Motor neuron (in vitro differentiated cells): ENCODE measurements around the gene CNDP1. TPM values are rescaled to one million over a fixed set of nuclear protein-coding genes. Genes with fewer than 3 reads are reported as not detected.
"Not testable (repeated sequence)": the region's sequence is repeated elsewhere in the genome, so short reads cannot be mapped to it uniquely, and the experiment has no call there.

ENCODE experiments used
- ATAC-seq, 8 experiments: fragments of 200-7000 bp; cut with Tn5 transposase; replicated peaks in 6 of 8; 2 replicates each; pipeline ENCODE4 v1.8.0; 2021; ENCODE audit warnings: mild to moderate bottlenecking in 8 of 8, moderate library complexity in 8 of 8
- H3K27ac ChIP-seq, 2 donors: fragments of 250-450 bp; sonication (Bioruptor Pico); 2 replicates each; pipeline ENCODE4 v1.9.0; 2021; ENCODE audit warnings: antibody characterized with exemption in 2 of 2, mild to moderate bottlenecking in 2 of 2, moderate library complexity in 1 of 2
- H3K4me1 ChIP-seq, 2 donors: fragments of 250-450 bp; sonication (Bioruptor Pico); replicated peaks in 1 of 2; 2 replicates each; pipeline ENCODE4 v1.6.1; 2021; ENCODE audit warnings: antibody characterized with exemption in 2 of 2, mild to moderate bottlenecking in 2 of 2, moderate library complexity in 1 of 2
- H3K4me3 ChIP-seq, 5 donors: fragments of 250-450 bp; sonication (Bioruptor Pico); 2 replicates each; pipeline ENCODE4 v1.9.0; 2021; ENCODE audit warnings: antibody characterized with exemption in 5 of 5, mild to moderate bottlenecking in 5 of 5, moderate library complexity in 4 of 5
- WGBS, 10 experiments: fragments of 450-650 bp; shearing (Covaris generic); methylation state at CpG; one replicate each; pipeline ENCODE4 v1.0.0; 2022; 5-methylcytosine and 5-hydroxymethylcytosine counted together
- in situ Hi-C, 9 experiments: fragments of 400-800 bp; cut with MboI; loops; one replicate each; pipeline ENCODE4 v1.15.0; 2021; ENCODE audit warnings: low sequenced_read_pairs in 9 of 9, low pct_unique_long_range_greater_than_20kb in 2 of 9; ENCODE audit not compliant: unreplicated experiment in 9 of 9
- total RNA-seq, 8 experiments: library from RNA; unstranded; fragments of 300-600 nt; gene quantifications; 2 replicates each; pipeline versions ENCODE4 v1.2.3 to v1.2.4, GENCODE V29; 2022

Gene CNDP1
- total RNA-seq, 8 experiments from 2014 or later: 0.08 to 0.57 (median 0.20) TPM; not detected in 1

DNA sequence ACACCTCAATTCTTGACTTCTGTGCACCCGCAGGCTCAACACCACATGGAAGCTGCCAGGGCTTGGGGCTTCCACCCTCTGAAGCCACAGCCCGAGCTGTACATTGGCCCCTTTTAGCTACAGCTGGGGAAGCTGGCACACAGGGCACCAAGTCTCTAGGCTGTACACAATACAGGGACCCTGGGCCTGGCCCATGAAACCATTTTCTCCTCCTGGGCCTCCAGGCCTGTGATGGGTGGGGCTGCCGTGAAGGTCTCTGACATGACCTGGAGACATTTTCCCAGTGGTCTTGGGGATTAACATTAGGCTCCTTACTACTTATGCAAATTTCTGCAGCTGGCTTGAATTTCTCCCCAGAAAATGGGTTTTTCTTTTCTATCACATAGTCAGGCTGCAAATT is 31.7 kb downstream of the CNDP1 start:
- not testable (repeated sequence) for H3K4me1 ChIP-seq, H3K27ac ChIP-seq, ATAC-seq, H3K4me3 ChIP-seq
- 40 to 100% (median 67%) methylated on average over 1 to 2 of the region's 3 CpGs; no CpG with 5 or more reads in 5 of the 10 experiments for WGBS, 10 experiments
- in situ Hi-C loops: loop anchor here in 1 of 9 experiments (25.0 kb wide), 1 partner anchor 379 kb away; no protein-coding TSS in a partner anchor

DNA sequence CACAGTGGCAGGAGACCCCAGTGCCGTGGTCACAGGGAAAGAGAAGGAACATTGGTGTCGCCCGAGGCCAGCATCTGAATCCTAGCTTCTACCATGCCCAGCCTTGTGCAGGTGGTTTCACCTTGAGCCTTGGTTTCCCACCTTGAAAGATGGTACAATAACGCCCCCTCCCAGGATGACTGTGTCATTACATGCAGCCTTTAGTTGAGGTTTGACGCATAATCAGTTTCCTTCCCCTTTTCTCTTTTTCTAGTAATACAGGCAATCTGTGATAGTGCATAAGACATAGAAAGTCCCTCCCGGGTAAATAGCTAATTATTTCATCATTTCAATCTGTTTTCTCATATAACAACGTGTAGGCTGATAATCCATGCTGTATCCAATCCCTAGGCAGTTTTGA is 33.5 kb downstream of the CNDP1 start:
- H3K27ac ChIP-seq: no peak overlapping the region
- no peak overlapping the region for H3K4me3 ChIP-seq
- 0 to 90% (median 36%) methylated on average over 1 to 6 of the region's 7 CpGs; no CpG with 5 or more reads in 1 of the 10 experiments for WGBS, 10 experiments
- no peak for ATAC-seq
- in situ Hi-C loops: loop anchor here in 1 of 9 experiments (25.0 kb wide), 1 partner anchor 381 kb away; no protein-coding TSS in a partner anchor
- no peaks in the 10 kb centered on the region for H3K4me1 ChIP-seq

DNA sequence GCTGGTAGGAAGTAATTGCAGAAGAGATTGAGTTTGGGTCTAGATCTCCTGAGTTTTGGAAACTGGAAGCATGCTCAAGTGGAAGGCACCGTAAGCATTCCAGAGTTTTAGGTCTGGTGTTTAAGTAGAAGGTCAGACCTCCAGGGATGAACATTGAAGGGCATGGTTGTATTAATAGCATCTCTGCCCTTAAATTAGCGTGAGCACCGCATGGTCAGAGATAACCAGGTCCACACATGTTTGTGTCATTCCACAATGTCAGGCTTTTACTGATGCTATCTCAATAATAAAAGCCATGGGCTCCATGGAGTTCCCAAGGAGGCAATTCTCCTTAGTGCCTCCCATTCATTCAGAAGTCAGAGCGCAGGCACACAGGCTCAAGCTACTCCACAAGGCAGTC is 35.1 kb downstream of the CNDP1 start:
- H3K27ac ChIP-seq: no peak overlapping the region
- no peak for ATAC-seq
- H3K4me3 ChIP-seq: no peak overlapping the region
- in situ Hi-C loops: loop anchor here in 1 of 9 experiments (25.0 kb wide), 1 partner anchor 382 kb away; no protein-coding TSS in a partner anchor
- WGBS, 10 experiments: 50 to 100% (median 83%) methylated on average over 1 to 4 of the region's 4 CpGs; no CpG with 5 or more reads in 1 of the 10 experiments
- peaks cover 0 to 6% of the 10 kb centered on the region in 2 donors for H3K4me1 ChIP-seq

DNA sequence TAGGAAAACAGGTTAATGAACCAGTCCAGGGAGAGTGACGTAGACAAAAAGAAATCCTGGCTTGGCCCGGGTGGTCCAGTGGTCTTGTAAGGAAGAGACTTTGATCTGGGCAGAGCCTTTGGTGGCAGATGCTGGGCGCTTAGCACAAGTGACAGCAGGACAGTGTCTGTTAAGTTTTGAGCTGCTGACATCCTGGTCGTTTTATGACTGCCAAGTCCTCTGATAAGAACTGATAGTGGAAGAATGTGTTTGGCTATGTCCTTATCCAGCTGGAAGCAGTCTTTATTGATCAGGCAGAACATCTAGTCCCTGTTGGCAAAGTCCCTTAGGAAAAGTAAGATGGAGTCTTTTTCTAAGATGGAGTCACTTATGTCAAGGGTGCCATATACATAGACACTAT is 36.0 kb downstream of the CNDP1 start:
- in situ Hi-C loops: loop anchor here in 1 of 9 experiments (25.0 kb wide), 1 partner anchor 383 kb away; no protein-coding TSS in a partner anchor

DNA sequence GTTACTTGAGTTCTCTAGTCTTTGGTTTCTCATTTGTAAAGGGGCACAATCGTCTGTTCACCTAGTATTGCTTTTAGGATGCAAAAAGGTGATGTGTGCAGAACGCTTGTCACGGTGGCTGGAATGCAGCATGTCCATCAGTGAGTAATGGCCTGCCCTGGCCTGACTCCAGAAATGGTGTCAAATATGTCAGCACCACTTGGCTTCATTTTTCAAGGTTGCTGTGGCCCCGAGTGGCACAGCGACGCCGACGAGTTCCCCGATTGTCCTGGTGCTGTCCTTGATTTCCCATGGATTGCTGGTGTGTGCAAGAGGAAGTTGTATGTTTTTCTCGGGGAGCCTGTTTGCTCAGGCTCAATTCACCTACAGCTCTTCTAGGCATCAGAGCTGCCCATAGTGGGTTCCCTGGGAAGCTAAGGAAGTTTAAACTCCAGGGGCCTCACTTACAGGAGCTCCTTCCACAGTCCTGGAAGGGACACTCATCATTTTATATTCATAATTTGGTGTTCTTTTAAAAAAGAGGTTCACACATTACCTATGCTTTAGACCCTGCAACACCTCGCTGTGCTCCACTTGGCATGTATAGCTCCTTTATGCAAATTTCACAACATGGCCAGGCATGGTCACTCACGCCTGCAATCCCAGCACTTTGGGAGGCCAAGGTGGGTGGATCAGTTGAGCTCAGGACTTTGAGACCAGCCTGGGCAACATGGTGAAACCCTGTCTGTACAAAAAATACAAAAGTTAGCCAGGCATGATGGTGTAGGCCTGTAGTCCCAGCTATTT is 37.8 kb downstream of the CNDP1 start:
- ATAC-seq: no peak
- in situ Hi-C loops: loop anchor here in 1 of 9 experiments (25.0 kb wide), 1 partner anchor 385 kb away; no protein-coding TSS in a partner anchor

More for the DNA sequence above, 36.0 kb downstream of the CNDP1 start:
- no peak overlapping the region for H3K27ac ChIP-seq
- peaks cover 0 to 7% of the 10 kb centered on the region in 2 donors for H3K4me1 ChIP-seq
- WGBS, 10 experiments: 24 to 94% (median 72%) methylated on average over 1 to 4 of the region's 4 CpGs
- no peak overlapping the region for H3K4me3 ChIP-seq
- ATAC-seq: no peak

DNA sequence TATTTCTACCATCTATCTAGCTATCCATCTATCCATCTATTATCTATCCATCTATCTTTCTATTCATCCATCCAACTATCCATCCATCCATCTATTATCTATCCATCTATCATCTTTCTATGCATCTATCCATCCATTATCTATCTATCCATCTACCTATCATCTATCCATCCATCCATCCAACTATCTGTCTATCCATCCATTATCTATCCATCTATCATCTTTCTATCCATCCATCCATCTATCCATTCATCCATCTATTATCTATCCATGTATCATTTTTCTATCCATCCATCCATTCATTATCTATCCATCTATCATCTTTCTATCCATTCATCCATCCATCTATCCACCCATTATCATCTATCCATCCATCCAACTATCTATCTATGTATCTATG is 38.8 kb downstream of the CNDP1 start:
- in situ Hi-C loops: loop anchor here in 1 of 9 experiments (25.0 kb wide), 1 partner anchor 386 kb away; no protein-coding TSS in a partner anchor
- peaks cover 0 to 7% of the 10 kb centered on the region in 2 donors for H3K4me1 ChIP-seq
- no peak for ATAC-seq

More for the DNA sequence above, 37.8 kb downstream of the CNDP1 start:
- Histone ChIP-seq H3K27ac (no peak overlapping the region), H3K4me3 (no peak overlapping the region), H3K4me1 (peaks cover 0 to 7% of the 10 kb centered on the region in 2 donors)
- 53 to 93% (median 70%) methylated on average over 2 to 12 of the region's 12 CpGs; no CpG with 5 or more reads in 2 of the 10 experiments for WGBS, 10 experiments

DNA sequence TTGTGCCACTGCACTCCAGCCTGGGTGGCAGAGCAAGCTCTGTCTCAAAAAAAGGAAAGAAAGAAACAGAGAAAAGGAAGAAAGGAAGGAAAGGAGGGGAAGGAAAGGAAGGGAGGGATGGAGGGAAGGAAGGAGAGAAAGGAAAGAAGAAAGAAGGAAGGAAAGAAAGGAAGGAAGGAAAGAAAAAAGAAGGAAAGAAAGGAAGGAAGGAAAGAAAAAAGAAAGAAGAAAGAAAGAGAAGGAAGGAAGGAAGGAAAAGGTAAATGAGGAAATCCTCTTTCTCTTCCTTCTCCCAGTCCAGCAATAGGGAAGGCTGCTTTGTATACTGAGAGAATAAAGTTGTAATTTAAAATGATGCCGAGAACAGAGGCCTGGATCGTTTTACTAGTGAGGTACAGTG is 40.6 kb downstream of the CNDP1 start:
- Histone ChIP-seq H3K27ac (no peak overlapping the region), H3K4me1 (peaks cover 0 to 7% of the 10 kb centered on the region in 2 donors), H3K4me3 (no peak overlapping the region)
- no peak for ATAC-seq
- 0 to 100% (median 60%) methylated on average over 1 to 2 of the region's 2 CpGs for WGBS, 10 experiments
- in situ Hi-C loops: loop anchor here in 1 of 9 experiments (25.0 kb wide), 1 partner anchor 388 kb away; no protein-coding TSS in a partner anchor

More for the DNA sequence above, 38.8 kb downstream of the CNDP1 start:
- H3K27ac ChIP-seq: no peak overlapping the region
- H3K4me3 ChIP-seq: no peak overlapping the region

DNA sequence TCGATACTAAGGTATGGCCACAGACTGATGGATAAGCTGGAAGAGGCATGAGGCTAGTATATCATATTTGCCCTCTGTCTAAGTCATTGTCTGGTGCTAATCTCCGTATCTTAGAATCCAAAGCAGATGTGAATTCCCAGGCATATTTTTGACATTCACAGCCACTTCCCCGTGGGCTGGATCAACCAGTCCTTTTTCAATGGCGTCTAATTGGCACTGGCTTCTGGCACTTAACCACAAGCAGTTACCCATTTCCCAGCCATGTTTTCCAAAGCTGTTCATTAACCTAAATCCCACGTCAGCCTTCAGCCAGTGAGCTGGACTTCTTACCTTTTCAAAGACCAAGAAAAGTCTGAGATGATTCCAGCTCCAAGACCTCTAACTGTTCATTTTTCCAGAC is 42.7 kb downstream of the CNDP1 start:
- ATAC-seq: no peak
- peaks cover 0 to 7% of the 10 kb centered on the region in 2 donors for H3K4me1 ChIP-seq
- no peak overlapping the region for H3K27ac ChIP-seq
- no peak overlapping the region for H3K4me3 ChIP-seq
- in situ Hi-C loops: no loop called here
- 6 to 84% (median 77%) methylated on average over 1 to 4 of the region's 5 CpGs; no CpG with 5 or more reads in 3 of the 10 experiments for WGBS, 10 experiments

DNA sequence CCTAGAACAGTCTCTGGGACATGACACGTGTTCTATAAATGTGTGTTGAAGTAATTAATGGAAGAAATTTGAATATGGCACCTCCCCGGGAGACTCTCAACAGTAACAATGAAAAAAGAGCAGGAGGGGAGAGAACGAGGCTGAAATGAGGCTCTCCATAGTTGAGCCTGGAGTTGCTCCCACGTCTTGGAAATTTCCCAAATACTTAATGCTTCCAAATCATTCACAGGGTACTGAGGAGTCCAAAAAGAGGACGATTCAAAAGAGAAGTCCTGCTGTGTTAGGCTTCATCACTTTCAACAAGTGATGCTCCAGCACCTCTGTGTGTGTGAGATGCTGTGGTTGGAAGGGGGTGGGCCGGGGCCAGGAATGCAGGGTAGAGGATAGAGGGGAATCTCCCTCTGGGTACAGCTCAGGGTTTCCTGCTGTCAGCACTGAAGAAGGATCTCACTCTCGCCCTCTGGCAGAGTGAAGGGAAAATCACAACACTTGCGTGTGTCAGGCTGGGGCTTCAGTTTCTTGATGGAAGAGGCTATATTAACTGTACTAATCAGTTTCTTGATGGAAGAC is 45.3 kb downstream of the CNDP1 start:
- in situ Hi-C loops: no loop called here
- H3K27ac ChIP-seq: no peak overlapping the region
- no peaks in the 10 kb centered on the region for H3K4me1 ChIP-seq
- no peak for ATAC-seq
- H3K4me3 ChIP-seq: no peak overlapping the region
- WGBS, 10 experiments: 0 to 60% (median 45%) methylated on average over 1 to 5 of the region's 8 CpGs; no CpG with 5 or more reads in 3 of the 10 experiments

DNA sequence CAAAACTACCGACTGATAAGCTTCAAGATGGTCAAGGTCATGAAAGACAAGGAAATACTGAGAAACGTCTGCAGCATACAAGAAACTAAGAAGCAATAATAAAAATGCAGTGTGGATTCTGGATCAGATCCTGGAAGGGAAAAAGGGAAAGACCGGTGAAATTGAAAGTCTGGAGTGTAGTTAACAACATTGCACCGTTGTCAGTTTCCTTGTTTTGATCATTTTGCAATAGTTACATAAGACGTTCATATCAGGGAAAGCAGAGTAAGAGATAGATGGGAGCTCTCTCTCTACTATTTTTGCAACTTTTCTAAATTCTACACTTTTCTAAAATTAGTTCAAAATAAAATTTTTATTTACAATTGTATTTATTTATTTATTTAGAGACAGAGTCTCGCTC is 48.3 kb downstream of the CNDP1 start:
- Histone ChIP-seq H3K4me1 (no peaks in the 10 kb centered on the region), H3K4me3 (no peak overlapping the region), H3K27ac (no peak overlapping the region)
- ATAC-seq: no peak
- 44 to 100% (median 80%) methylated on average over 1 to 6 of the region's 6 CpGs for WGBS, 10 experiments
- in situ Hi-C loops: no loop called here

DNA sequence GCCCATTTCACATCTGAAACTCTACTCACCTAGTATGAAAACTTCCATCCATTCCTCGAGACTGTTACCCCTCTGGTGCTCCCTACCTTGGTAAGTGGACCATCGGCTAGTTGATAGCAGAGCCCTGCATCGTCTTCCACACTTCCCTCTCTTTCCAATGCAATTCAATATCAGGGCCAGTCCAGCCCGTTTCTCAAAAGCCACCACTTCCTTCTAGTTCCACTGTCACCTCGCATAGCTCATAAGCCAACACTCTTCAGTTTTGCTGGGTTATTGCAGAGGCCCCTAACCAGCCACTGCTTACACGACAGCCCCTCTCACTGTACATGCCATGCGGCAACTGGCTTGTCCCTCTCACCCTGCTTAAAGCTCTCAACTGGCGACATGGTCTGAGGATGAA is 53.1 kb downstream of the CNDP1 start:
- in situ Hi-C loops: no loop called here
- Histone ChIP-seq H3K4me1 (no peaks in the 10 kb centered on the region), H3K4me3 (no peak overlapping the region), H3K27ac (no peak overlapping the region)
- no peak for ATAC-seq
- 67 to 100% (median 81%) methylated on average over 2 to 8 of the region's 8 CpGs; no CpG with 5 or more reads in 3 of the 10 experiments for WGBS, 10 experiments

DNA sequence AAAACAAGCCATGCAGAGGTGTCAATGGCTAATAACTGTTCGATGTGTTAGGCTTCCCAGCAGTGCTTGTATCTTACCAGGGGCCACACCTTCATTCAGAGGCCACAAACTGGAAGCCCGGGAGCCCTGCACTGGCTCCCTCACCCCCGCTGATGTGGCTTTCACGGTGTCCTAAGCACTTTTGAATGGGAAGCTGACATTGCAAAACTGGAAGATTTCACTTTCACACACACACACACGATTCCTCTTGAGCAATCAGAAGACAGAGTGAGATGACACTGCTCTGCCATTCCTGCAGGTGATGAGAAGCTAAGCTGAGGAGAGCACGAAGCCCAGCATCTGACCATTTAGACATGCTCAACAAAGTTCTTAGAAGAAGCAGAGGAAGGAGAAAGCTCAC is 54.7 kb downstream of the CNDP1 start:
- WGBS, 10 experiments: 40 to 100% (median 67%) methylated on average over 1 to 5 of the region's 6 CpGs; no CpG with 5 or more reads in 1 of the 10 experiments
- H3K4me3 ChIP-seq: no peak overlapping the region
- H3K4me1 ChIP-seq: no peaks in the 10 kb centered on the region
- no peak overlapping the region for H3K27ac ChIP-seq
- in situ Hi-C loops: no loop called here
- ATAC-seq: no peak

DNA sequence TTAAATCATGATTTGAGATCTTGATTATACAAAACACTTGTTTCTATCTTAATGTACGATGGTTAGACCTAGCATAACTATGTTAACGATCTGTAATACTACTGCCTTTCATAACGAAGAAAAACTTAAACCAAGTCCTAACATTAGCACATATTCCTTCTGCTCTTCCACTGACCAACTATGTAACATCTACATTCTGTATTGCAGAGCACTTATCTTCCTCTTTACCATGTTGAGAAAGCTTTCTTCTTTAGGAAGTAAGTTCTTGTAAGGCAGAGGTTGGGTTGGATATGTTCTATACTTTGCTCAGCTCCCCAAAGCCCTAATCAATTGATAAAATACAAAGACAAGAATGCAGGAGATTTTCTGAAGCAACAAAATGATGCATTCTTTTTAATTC is 55.5 kb downstream of the CNDP1 start:
- WGBS, 10 experiments: 67 to 94% (median 88%) methylated on average over 2 to 3 of the region's 3 CpGs; no CpG with 5 or more reads in 1 of the 10 experiments
- no peak overlapping the region for H3K27ac ChIP-seq
- ATAC-seq: no peak
- no peak overlapping the region for H3K4me3 ChIP-seq
- H3K4me1 ChIP-seq: no peaks in the 10 kb centered on the region
- in situ Hi-C loops: no loop called here
